ENCODE data around the gene CFAP141.

The CFAP141 gene

GRCh38 chr1:154174654-154175053 lies 31.5 kb downstream of the CFAP141 start:
- H3K27me3 Mint-ChIP-seq (ENCODE audit: low read depth) = no peaks in the 10 kb centered on the region
- H3K4me3 Mint-ChIP-seq = no peak overlapping the region
- DNase-seq (ENCODE audit: low spot score) = no peak
- peaks cover 51% of the 10 kb centered on the region for H3K4me1 Mint-ChIP-seq (ENCODE audit: low read depth)
- no peaks in the 10 kb centered on the region for H3K9me3 Mint-ChIP-seq
- H3K27ac Mint-ChIP-seq = no peak overlapping the region
- H3K36me3 Mint-ChIP-seq (ENCODE audit: low read depth) = peaks cover 78% of the 10 kb centered on the region

DNA sequence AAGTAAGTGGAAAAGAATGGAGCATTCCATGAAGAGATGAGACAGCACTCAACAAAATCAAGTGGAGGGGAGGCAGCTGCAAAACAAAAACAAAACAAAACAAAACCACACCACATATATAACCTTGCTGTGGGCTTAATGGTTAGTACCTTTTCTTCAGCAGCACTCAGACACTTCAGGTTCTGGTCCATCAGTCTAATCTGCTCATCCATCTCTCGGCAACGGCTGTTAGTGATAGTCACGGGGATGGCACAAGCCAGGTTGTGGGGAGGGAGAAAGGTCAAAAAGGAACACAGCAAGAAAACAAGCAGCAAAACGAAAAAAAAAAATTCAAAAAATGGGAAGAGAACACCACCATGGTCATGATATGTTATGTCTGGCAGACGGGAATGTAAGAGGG lies 34.3 kb downstream of the CFAP141 start:
- H3K36me3 Mint-ChIP-seq (ENCODE audit: low read depth) = peaks cover 77% of the 10 kb centered on the region
- no peaks in the 10 kb centered on the region for H3K27me3 Mint-ChIP-seq (ENCODE audit: low read depth)
- peak overlapping the region; percentile 43 for H3K27ac Mint-ChIP-seq
- no peak for DNase-seq (ENCODE audit: low spot score)
- no peaks in the 10 kb centered on the region for H3K9me3 Mint-ChIP-seq
- peaks cover 30% of the 10 kb centered on the region for H3K4me1 Mint-ChIP-seq (ENCODE audit: low read depth)
- no peak overlapping the region for H3K4me3 Mint-ChIP-seq

DNA sequence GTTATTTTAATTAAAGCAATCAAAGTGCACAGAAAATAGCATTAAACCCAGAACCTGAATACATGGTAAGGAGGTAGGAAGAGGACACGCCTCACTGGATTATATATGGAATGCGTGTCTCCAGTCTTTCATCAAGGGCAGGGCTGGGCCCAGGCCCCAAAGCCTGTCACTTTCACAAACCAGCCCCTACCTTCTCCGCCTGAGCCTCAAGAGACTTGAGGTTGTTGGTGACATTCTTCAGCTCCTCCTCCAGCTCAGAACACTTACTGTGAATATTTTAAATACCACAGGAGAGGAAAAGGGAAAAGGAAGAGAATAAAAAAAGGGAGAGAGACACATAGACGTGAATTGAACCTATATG lies 34.9 kb downstream of the CFAP141 start:
- peaks cover 75% of the 10 kb centered on the region for H3K36me3 Mint-ChIP-seq (ENCODE audit: low read depth)
- H3K27ac Mint-ChIP-seq = peak overlapping the region; percentile 20
- H3K9me3 Mint-ChIP-seq = no peaks in the 10 kb centered on the region
- no peak for DNase-seq (ENCODE audit: low spot score)
- no peaks in the 10 kb centered on the region for H3K27me3 Mint-ChIP-seq (ENCODE audit: low read depth)
- H3K4me3 Mint-ChIP-seq = no peak overlapping the region
- peaks cover 26% of the 10 kb centered on the region for H3K4me1 Mint-ChIP-seq (ENCODE audit: low read depth)

- Mint-ChIP-seq H3K27me3 (ENCODE audit: low read depth) (no peaks in the 10 kb centered on the region), H3K4me1 (ENCODE audit: low read depth) (peaks cover 25% of the 10 kb centered on the region), H3K36me3 (ENCODE audit: low read depth) (peaks cover 76% of the 10 kb centered on the region), H3K27ac (peak overlapping the region; percentile 20), H3K9me3 (no peaks in the 10 kb centered on the region), H3K4me3 (no peak overlapping the region)
- DNase-seq (ENCODE audit: low spot score) = peak; percentile 76
These were observed 35.4 kb downstream of the CFAP141 start for GRCh38 chr1:154170547-154171222.

GRCh38 chr1:154167461-154167860 lies 38.7 kb downstream of the CFAP141 start:
- Mint-ChIP-seq H3K27ac (peak overlapping the region; percentile 62), H3K4me3 (no peak overlapping the region), H3K9me3 (no peaks in the 10 kb centered on the region), H3K4me1 (ENCODE audit: low read depth) (peaks cover 36% of the 10 kb centered on the region), H3K36me3 (ENCODE audit: low read depth) (peaks cover 82% of the 10 kb centered on the region), H3K27me3 (ENCODE audit: low read depth) (no peaks in the 10 kb centered on the region)
- DNase-seq (ENCODE audit: low spot score) = no peak

DNA sequence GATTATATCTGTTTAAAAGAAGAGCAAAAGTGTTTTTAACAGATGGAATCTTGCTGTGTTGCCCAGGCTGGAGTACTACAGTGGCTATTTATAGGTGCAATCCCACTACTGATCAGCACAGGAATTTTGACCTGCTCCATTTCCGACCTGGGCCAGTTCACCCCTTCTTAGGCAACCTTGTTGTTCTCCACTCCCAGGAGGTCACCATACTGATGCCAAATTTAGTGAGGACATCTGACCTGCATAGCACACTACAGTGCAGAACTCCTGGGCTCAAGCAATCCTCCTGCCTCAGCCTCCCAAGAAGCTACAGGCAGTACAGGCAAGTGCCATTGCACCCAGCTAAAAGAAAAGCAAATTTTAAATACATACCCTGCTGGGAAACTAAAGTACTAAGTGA lies 39.9 kb downstream of the CFAP141 start:
- H3K4me1 Mint-ChIP-seq (ENCODE audit: low read depth) = peaks cover 29% of the 10 kb centered on the region
- H3K9me3 Mint-ChIP-seq = no peaks in the 10 kb centered on the region
- no peak overlapping the region for H3K27ac Mint-ChIP-seq
- no peak overlapping the region for H3K4me3 Mint-ChIP-seq
- no peak for DNase-seq (ENCODE audit: low spot score)
- no peaks in the 10 kb centered on the region for H3K27me3 Mint-ChIP-seq (ENCODE audit: low read depth)
- peaks cover 82% of the 10 kb centered on the region for H3K36me3 Mint-ChIP-seq (ENCODE audit: low read depth)

GRCh38 chr1:154159554-154159953 lies 46.6 kb downstream of the CFAP141 start:
- Mint-ChIP-seq H3K4me1 (ENCODE audit: low read depth) (peaks cover 57% of the 10 kb centered on the region), H3K4me3 (peak overlapping the region; percentile 81), H3K27ac (peak overlapping the region; percentile 55)

DNA sequence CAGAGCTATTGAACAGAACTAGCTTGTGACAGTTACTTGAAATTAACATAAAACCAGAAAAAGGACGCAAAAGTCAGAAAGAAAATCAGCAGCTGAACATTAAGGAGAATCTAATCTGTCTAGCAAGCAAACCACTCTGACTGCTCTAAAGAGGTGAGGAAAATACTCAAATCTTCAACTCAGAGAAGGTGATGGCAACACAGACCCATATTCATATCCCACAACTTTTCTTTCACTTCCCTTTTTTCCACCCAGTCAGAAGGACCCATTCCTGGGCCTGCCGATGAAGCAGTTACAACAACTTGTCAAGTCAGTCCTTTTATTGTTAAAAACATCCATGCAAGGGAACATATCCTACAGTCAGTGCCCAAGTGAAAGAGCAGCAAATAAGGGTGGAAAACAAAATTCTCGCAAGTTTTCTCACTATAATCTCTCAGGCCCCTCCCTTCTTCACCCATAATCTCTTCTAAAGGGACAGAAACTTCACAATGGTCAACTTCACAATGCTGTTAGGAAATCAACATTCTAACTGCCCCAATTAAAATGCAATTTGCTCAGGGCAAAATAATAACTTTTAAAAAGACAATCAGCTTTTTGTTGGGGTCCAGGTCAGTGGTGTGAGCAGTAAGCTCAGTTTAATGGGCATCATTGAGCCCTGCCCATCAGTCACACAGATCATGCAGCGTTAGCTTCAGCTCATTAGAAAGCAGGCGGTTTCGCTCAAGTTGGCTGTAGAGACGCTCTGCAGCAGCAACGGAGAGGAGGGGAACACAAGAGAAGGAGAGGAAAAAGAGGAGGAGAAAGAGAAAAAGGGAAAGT lies 47.6 kb downstream of the CFAP141 start:
- peaks cover 58% of the 10 kb centered on the region for H3K4me1 Mint-ChIP-seq (ENCODE audit: low read depth)
- H3K4me3 Mint-ChIP-seq = peak overlapping the region; percentile 81
- peak overlapping the region; percentile 94 for H3K27ac Mint-ChIP-seq
- no peak for DNase-seq (ENCODE audit: low spot score)
- H3K9me3 Mint-ChIP-seq = peaks cover 9% of the 10 kb centered on the region
- no peaks in the 10 kb centered on the region for H3K27me3 Mint-ChIP-seq (ENCODE audit: low read depth)
- peaks cover 93% of the 10 kb centered on the region for H3K36me3 Mint-ChIP-seq (ENCODE audit: low read depth)

More at GRCh38 chr1:154159554-154159953, 46.6 kb downstream of the CFAP141 start:
- H3K36me3 Mint-ChIP-seq (ENCODE audit: low read depth) = peaks cover 92% of the 10 kb centered on the region
- peaks cover 9% of the 10 kb centered on the region for H3K9me3 Mint-ChIP-seq
- no peak for DNase-seq (ENCODE audit: low spot score)
- no peaks in the 10 kb centered on the region for H3K27me3 Mint-ChIP-seq (ENCODE audit: low read depth)

DNA sequence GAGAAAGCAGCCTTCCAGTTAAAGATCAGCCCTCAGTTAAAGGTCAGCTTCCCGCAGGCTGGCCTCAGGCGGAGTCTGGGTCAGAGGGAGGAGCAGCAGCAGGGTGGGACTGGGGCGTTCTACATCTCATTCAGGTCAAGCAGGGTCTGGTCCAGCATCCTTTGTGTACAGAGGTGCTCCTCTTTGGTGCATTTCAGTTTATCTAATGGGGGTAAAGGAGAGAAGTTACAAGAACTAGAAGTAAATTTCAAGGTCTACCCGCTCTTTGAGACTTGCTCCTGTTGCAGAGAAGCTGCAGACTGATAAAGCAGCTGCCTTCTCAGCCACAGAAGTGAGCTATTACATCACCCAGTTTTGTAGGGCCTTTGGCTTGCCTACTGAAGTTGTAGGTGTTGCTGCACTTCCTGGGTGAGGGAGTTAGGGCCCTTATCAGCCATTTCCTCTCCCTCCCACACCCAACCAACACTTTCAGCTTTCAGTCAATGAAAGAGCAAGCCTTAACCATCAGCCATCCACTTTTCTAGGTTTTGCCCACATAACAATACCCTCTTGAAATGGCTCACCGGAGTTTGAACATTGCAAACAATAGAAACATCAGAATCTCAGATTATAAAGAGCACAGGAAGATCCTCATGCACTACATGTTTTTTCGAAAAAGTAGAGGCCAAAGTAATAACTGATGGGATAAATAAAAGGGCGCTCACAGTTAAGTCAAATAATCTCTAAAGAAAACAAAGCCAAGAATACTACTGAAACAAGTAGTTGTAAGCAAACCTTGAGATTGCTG lies 48.4 kb downstream of the CFAP141 start:
- Mint-ChIP-seq H3K4me3 (peak overlapping the region; percentile 81), H3K27ac (peak overlapping the region; percentile 94), H3K27me3 (ENCODE audit: low read depth) (no peaks in the 10 kb centered on the region), H3K9me3 (peaks cover 9% of the 10 kb centered on the region), H3K4me1 (ENCODE audit: low read depth) (peaks cover 52% of the 10 kb centered on the region), H3K36me3 (ENCODE audit: low read depth) (peaks cover 85% of the 10 kb centered on the region)
- DNase-seq (ENCODE audit: low spot score) = peak; percentile 87

DNA sequence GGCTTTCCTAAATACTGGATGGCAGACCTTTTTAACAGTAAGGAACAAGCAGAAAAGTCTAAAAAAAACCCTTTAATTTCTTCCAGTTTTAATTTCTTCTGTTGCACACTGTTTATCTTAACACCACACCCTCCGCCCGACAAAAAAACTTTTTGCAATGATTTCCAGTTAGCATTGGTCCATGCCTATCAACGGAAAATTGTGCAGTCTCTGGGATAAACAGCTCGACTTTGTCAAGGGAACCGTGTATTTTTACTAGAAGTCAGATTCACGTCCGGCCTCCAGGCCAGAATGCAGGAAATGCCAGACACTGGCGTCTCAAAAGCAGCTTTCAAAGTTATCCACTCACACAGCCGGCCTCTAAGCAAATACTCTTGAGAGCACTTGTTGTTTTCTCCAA lies 50.9 kb downstream of the CFAP141 start:
- H3K36me3 Mint-ChIP-seq (ENCODE audit: low read depth) = peaks cover 63% of the 10 kb centered on the region
- no peaks in the 10 kb centered on the region for H3K27me3 Mint-ChIP-seq (ENCODE audit: low read depth)
- H3K4me1 Mint-ChIP-seq (ENCODE audit: low read depth) = peaks cover 44% of the 10 kb centered on the region
- peaks cover 7% of the 10 kb centered on the region for H3K9me3 Mint-ChIP-seq
- no peak overlapping the region for H3K4me3 Mint-ChIP-seq
- no peak for DNase-seq (ENCODE audit: low spot score)
- peak overlapping the region; percentile 14 for H3K27ac Mint-ChIP-seq

DNA sequence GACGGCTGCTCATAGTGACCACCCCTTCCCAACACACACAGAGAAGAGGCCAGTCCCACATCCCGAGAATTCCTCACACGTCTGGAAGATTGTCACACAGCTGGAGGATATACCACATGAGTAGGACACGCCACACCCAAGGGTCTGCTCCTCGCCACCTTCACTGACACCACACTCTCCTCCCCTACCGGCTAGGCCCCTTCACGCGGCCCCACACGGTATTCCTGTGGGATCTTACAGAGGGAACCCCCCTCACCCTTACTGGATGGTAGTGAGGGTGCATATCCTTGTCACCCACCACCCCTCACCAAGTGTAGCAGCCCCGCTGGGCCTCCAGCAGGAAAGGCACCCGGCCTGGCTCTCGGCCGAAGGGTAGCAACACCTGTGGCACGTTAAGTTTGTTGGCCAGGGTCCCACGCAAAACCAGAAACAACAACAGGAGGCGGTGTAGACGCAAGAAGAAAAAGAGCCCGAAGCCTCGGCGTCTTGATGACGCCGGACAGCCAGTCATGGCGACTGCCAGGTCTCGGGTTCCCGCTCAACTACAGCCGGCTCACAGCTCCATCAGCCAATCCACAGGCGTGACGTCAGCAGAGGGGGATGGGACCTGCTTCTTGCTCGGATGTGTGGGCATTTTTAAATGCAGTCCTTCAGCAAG lies 51.5 kb downstream of the CFAP141 start, which contains the start of gene NUP210L:
TSS of gene NUP210L (minus strand) at position 540 of the 658 bp plus-strand sequence.
- Mint-ChIP-seq H3K9me3 (peaks cover 3% of the 10 kb centered on the region), H3K27me3 (ENCODE audit: low read depth) (no peaks in the 10 kb centered on the region), H3K27ac (peak within 1 kb of the TSS; percentile 14), H3K4me1 (ENCODE audit: low read depth) (peaks cover 43% of the 10 kb centered on the region), H3K36me3 (ENCODE audit: low read depth) (peaks cover 57% of the 10 kb centered on the region), H3K4me3 (no peak within 1 kb of the TSS)
- no peak for DNase-seq (ENCODE audit: low spot score)

GRCh38 chr1:154154053-154154452 lies 52.1 kb downstream of the CFAP141 start:
- DNase-seq (ENCODE audit: low spot score) = no peak
- Mint-ChIP-seq H3K4me1 (ENCODE audit: low read depth) (peaks cover 38% of the 10 kb centered on the region), H3K27me3 (ENCODE audit: low read depth) (no peaks in the 10 kb centered on the region), H3K27ac (no peak overlapping the region), H3K36me3 (ENCODE audit: low read depth) (peaks cover 51% of the 10 kb centered on the region), H3K4me3 (no peak overlapping the region), H3K9me3 (no peaks in the 10 kb centered on the region)

DNA sequence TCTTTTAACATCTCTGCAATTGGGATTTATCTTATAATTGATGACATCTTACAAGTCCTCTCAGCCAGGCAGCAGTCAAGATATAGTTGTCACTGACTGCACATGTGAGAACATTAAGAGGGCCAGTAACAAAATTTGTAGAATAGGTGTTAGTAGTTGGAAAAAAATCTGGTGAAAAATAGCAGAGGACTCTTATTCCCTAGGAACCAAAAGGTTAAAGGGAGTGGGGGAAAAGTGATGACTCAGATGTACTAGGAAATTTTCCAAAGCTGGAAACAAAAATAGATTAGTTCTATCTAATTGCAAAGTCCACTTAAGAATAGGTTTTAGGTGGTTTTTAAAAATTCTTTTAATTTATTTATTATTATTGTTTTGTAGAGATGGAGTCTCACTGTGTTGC lies 54.8 kb downstream of the CFAP141 start:
- H3K36me3 Mint-ChIP-seq (ENCODE audit: low read depth) = peaks cover 26% of the 10 kb centered on the region
- no peak for DNase-seq (ENCODE audit: low spot score)
- no peak overlapping the region for H3K27ac Mint-ChIP-seq
- H3K4me1 Mint-ChIP-seq (ENCODE audit: low read depth) = peaks cover 19% of the 10 kb centered on the region
- no peak overlapping the region for H3K4me3 Mint-ChIP-seq
- H3K27me3 Mint-ChIP-seq (ENCODE audit: low read depth) = no peaks in the 10 kb centered on the region
- no peaks in the 10 kb centered on the region for H3K9me3 Mint-ChIP-seq

Measured in T-helper 2 cell treated with Interferon-gamma antibody and Interleukin-4, amounts not matched to agents 5 μg/mL and 100 μg/mL, for 36 hours (primary cell).